K562 (cell line): Measurements from ENCODE around the gene ACTR3. TPM values are rescaled to one million over a fixed set of nuclear protein-coding genes. Genes with fewer than 3 reads are reported as not detected.

Experiments used
- ATAC-seq: fragments of 200-7000 bp; cut with Tn5 transposase; 3 replicates; pipeline ENCODE4 v1.9.1; 2020; ENCODE audit warnings: moderate library complexity
- BruUV-seq: library from RNA; stranded (reverse); fragments of 400-500 nt; replicated peaks from 2 replicates; lab custom pipeline; 2021; lab: Mats Ljungman, UMichigan
- CTCF ChIA-PET: fragments of 300-600 bp; formaldehyde crosslinking; extraction: SDS; loops from one replicate; lab custom pipeline; 2021; ENCODE audit warnings: low intra/inter-chr PET ratio; lab: Yijun Ruan, JAX
- POLR2A ChIA-PET: fragments of 300-600, 350-650 bp; sonication (Branson Sonifier 250); formaldehyde crosslinking; extraction: SDS; loops from one replicate; lab custom pipeline; 2021; ENCODE audit warnings: antibody characterized with exemption, inconsistent platforms; lab: Yijun Ruan, JAX
- DNase-seq, 4 experiments: peaks; one replicate each; pipeline versions ENCODE4 v3.0.0 to v3.0.0-alpha.2; 2011 to 2018; ENCODE audit warnings: low spot score in 3 of 4, mixed read lengths in 3 of 4; ENCODE audit errors: extremely low read depth in 1 of 4
- FAIRE-seq: peaks from 2 replicates; lab custom pipeline; 2011; peaks lifted over from hg19 to GRCh38; lab: Jason Lieb, UNC
- H2AFZ ChIP-seq: 2 replicates; pipeline ENCODE4 v1.6.0; 2011; ENCODE audit warnings: low read depth, low read length, control low read depth, inconsistent platforms
- H3K27ac ChIP-seq: fragments of 200-600 bp; 3 replicates; pipeline ENCODE4 v1.8.0; 2011; ENCODE audit warnings: low read depth, mild to moderate bottlenecking, control low read depth, inconsistent platforms, low read length, moderate library complexity, mixed read lengths; ENCODE audit errors: extremely low read depth
- H3K27me3 ChIP-seq, 2 experiments: fragments of 300-600 bp in 1 of 2; 2 replicates in 1 of 2; 3 replicates in 1 of 2; pipeline versions ENCODE4 v1.6.0 to v1.8.0; 2011; ENCODE audit warnings: inconsistent platforms in 2 of 2, low read length in 2 of 2, mild to moderate bottlenecking in 1 of 2, mixed read lengths in 1 of 2, moderate library complexity in 1 of 2; ENCODE audit not compliant: control insufficient read depth in 2 of 2, insufficient read depth in 2 of 2
- H3K36me3 ChIP-seq: fragments of 300-600 bp; 3 replicates; pipeline ENCODE4 v1.8.0; 2011; ENCODE audit warnings: mild to moderate bottlenecking, low read length, inconsistent platforms; ENCODE audit not compliant: control insufficient read depth, insufficient read depth
- H3K4me1 ChIP-seq, 2 experiments: fragments of 200-600 bp in 1 of 2; replicated peaks in 1 of 2; 2 replicates in 1 of 2; 3 replicates in 1 of 2; pipeline versions ENCODE4 v1.5.1 to v1.8.0; 2011; ENCODE audit warnings: inconsistent platforms in 2 of 2, low read length in 2 of 2, mild to moderate bottlenecking in 1 of 2, mixed read lengths in 1 of 2, moderate library complexity in 1 of 2; ENCODE audit not compliant: control insufficient read depth in 2 of 2, insufficient read depth in 2 of 2
- H3K4me2 ChIP-seq: 2 replicates; pipeline ENCODE4 v1.6.1; 2011; ENCODE audit warnings: low read length, control low read depth, inconsistent platforms, mixed read lengths; ENCODE audit not compliant: insufficient read depth
- H3K4me3 ChIP-seq: fragments of 200-600 bp; sonication (generic), shearing (Covaris generic); 2 replicates; pipeline ENCODE4 v1.5.1; 2016; ENCODE audit warnings: control low read depth, inconsistent platforms
- H3K79me2 ChIP-seq: fragments of 200-600 bp; 3 replicates; pipeline ENCODE4 v1.8.0; 2011; ENCODE audit warnings: low read length, inconsistent platforms; ENCODE audit not compliant: control insufficient read depth, insufficient read depth
- H3K9ac ChIP-seq, 2 experiments: 2 replicates each; pipeline versions ENCODE4 v1.6.0 to v1.6.1; 2011; ENCODE audit warnings: low read depth in 2 of 2, low read length in 2 of 2, control low read depth in 1 of 2, inconsistent platforms in 1 of 2, mild to moderate bottlenecking in 1 of 2, mixed read lengths in 1 of 2; ENCODE audit not compliant: insufficient read depth in 1 of 2
- H3K9me1 ChIP-seq: one replicate; pipeline ENCODE4 v1.6.0; 2011; ENCODE audit warnings: inconsistent platforms, mild to moderate bottlenecking, low read length, moderate library complexity; ENCODE audit not compliant: control insufficient read depth, insufficient read depth
- H3K9me3 ChIP-seq: replicated peaks from 2 replicates; pipeline ENCODE4 v1.5.1; 2011; ENCODE audit warnings: low read depth, low read length, inconsistent platforms; ENCODE audit not compliant: control insufficient read depth, insufficient read depth
- H4K20me1 ChIP-seq: replicated peaks from 2 replicates; pipeline ENCODE4 v1.6.1; 2011; ENCODE audit warnings: low read length, inconsistent platforms, mixed read lengths; ENCODE audit not compliant: control insufficient read depth, insufficient read depth
- BCL6 ChIP-seq: fragments of 250-450 bp; sonication (Bioruptor Pico); IDR thresholded peaks from 2 replicates; pipeline ENCODE4 v1.4.0; 2020
- BRD9 ChIP-seq: fragments of 450-650 bp; IDR thresholded peaks from 2 replicates; pipeline ENCODE4 v1.6.1; 2018; ENCODE audit warnings: low read depth; ENCODE audit not compliant: partially characterized antibody
- CBX1 ChIP-seq: sonication (generic); IDR thresholded peaks from 2 replicates; pipeline ENCODE4 v1.6.1; 2016; ENCODE audit warnings: antibody characterized with exemption, low read depth, mild to moderate bottlenecking
- CC2D1A ChIP-seq: fragments of 450-650 bp; IDR thresholded peaks from 2 replicates; pipeline ENCODE4 v1.6.1; 2017; ENCODE audit warnings: mild to moderate bottlenecking
- CXXC5 ChIP-seq: fragments of 250-450 bp; sonication (Bioruptor Pico); IDR thresholded peaks from 2 replicates; pipeline ENCODE4 v1.8.0; 2022; ENCODE audit warnings: inconsistent platforms, mild to moderate bottlenecking, moderate library complexity
- ESRRA ChIP-seq: fragments of 450-650 bp; IDR thresholded peaks from 2 replicates; pipeline ENCODE4 v1.6.1; 2014; ENCODE audit warnings: low read depth, mild to moderate bottlenecking, moderate library complexity, borderline replicate concordance
- FOSL1 ChIP-seq: fragments of 200-800 bp; sonication (Bioruptor generic); conservative IDR thresholded peaks from 2 replicates; pipeline ENCODE4 v1.6.1; 2016; ENCODE audit warnings: missing genetic modification characterization, missing compliant biosample characterization
- HBP1 ChIP-seq: fragments of 450-650 bp; formaldehyde crosslinking; IDR thresholded peaks from 2 replicates; pipeline ENCODE4 v1.4.0; 2022; ENCODE audit warnings: missing genetic modification characterization
- MED1 ChIP-seq: sonication (generic); formaldehyde crosslinking; IDR thresholded peaks from 2 replicates; pipeline ENCODE4 v1.8.1; 2023; ENCODE audit warnings: missing genetic modification reagents, borderline replicate concordance
- POLR2G ChIP-seq: fragments of 200-400 bp; formaldehyde crosslinking; IDR thresholded peaks from 2 replicates; pipeline ENCODE4 v1.6.1; 2017; ENCODE audit warnings: low read depth, mild to moderate bottlenecking, antibody characterized with exemption, low read length, moderate library complexity
- SP1 ChIP-seq: sonication (generic); formaldehyde crosslinking; IDR thresholded peaks from 2 replicates; pipeline ENCODE4 v1.8.1; 2022; ENCODE audit warnings: mild to moderate bottlenecking, missing genetic modification reagents
- SREBF1 ChIP-seq: fragments of 150-350 bp; IDR thresholded peaks from 2 replicates; pipeline ENCODE4 v1.6.1; 2014; ENCODE audit warnings: antibody characterized with exemption, low read depth, low read length, borderline replicate concordance
- TBL1XR1 ChIP-seq, 2 experiments: IDR thresholded peaks; 2 replicates each; pipeline ENCODE4 v1.6.1; 2012; ENCODE audit warnings: improper control_type of control experiment in 2 of 2, low read length in 2 of 2, mild to moderate bottlenecking in 1 of 2
- TEAD1 ChIP-seq, 2 experiments: fragments of 450-650 bp in 1 of 2; sonication (generic) in 1 of 2; formaldehyde crosslinking; IDR thresholded peaks; 2 replicates each; pipeline versions ENCODE4 v1.4.0 to v1.8.0; 2020 to 2022; ENCODE audit warnings: mild to moderate bottlenecking in 2 of 2, missing genetic modification reagents in 1 of 2
- ZFP91 ChIP-seq: sonication (generic); formaldehyde crosslinking; IDR thresholded peaks from 2 replicates; pipeline ENCODE4 v1.8.0; 2022; ENCODE audit warnings: mild to moderate bottlenecking, missing genetic modification reagents
- ZNF23 ChIP-seq: fragments of 250-450 bp; sonication (Bioruptor Pico); IDR thresholded peaks from 2 replicates; pipeline ENCODE4 v1.4.0; 2020; ENCODE audit warnings: mild to moderate bottlenecking
- WGBS: fragments of 100-300 bp; shearing (Covaris generic); methylation state at CpG from one replicate; pipeline ENCODE4 v1.1.6; 2016; ENCODE audit warnings: low coverage, mixed read lengths; ENCODE audit not compliant: insufficient coverage; ENCODE audit errors: missing lambda C conversion rate; 5-methylcytosine and 5-hydroxymethylcytosine counted together
- in situ Hi-C: fragments of 300-500 bp; cut with MboI; formaldehyde crosslinking; loops from 4 replicates; pipeline ENCODE4 v1.15.0; 2018; ENCODE audit warnings: inconsistent platforms, mixed read lengths
- intact Hi-C: fragments of 100-400 bp; cut with micrococcal nuclease; formaldehyde crosslinking; loops from 2 replicates; pipeline ENCODE4 v1.14.2; 2022
- polyA plus RNA-seq, 8 experiments: library from polyadenylated mRNA; depleted of rRNA in 4 of 8; stranded (reverse) in 5 of 8; unstranded in 3 of 8; fragments of >200 nt; fragmentation: Nextera tagmentation in 2 of 8; fragmentation: Illumina TruSeq in 1 of 8; extraction: Ambion mirVana in 2 of 8; extraction: Trizol in 1 of 8; gene quantifications; 2 replicates each; pipeline versions ENCODE4 v1.2.1 to v1.2.3, GENCODE V29; 2011 to 2014; ENCODE audit warnings: inconsistent platforms in 1 of 8, missing spikeins in 1 of 8
- total RNA-seq, 7 experiments: library from RNA; depleted of rRNA in 6 of 7; stranded (reverse); fragments of >200 nt in 6 of 7; fragmentation: Illumina TruSeq in 2 of 7; extraction: Trizol in 2 of 7; gene quantifications; 2 replicates each; pipeline versions ENCODE4 v1.2.1 to v1.2.3, GENCODE V29; 2011 to 2021; ENCODE audit warnings: low replicate concordance in 1 of 7
- TF ChIP-seq, protein P1 (sequence below): sonication (generic); formaldehyde crosslinking; IDR thresholded peaks from 2 replicates; pipeline ENCODE4 v1.5.0; 2020; ENCODE audit warnings: missing genetic modification reagents

Gene ACTR3
- total and polyA plus RNA-seq, 9 of the 15 experiments (the other 6 are each of a cell fraction or from before 2014, with no cell fraction given) = 49.0 to 354 (median 249) TPM

- in situ Hi-C loops (no loop called here), intact Hi-C loops (no loop called here)
- DNase-seq (peak in 3 of 4 experiments; percentile 24 to 52 (median 45)), FAIRE-seq (no peak), ATAC-seq (no peak)
- ChIA-PET CTCF (no interaction called here), POLR2A (interaction anchor here (1.0 kb wide), 1 partner anchor 12 kb away, joined by 3 read pairs; no protein-coding TSS in a partner anchor)
- Histone ChIP-seq H3K36me3 (no peaks in the 10 kb centered on the region), H3K27ac (no peak overlapping the region), H3K9me1 (no peaks in the 10 kb centered on the region), H3K4me2 (no peak overlapping the region), H3K4me1 (no peaks in the 10 kb centered on the region), H3K79me2 (no peaks in the 10 kb centered on the region), H3K4me3 (no peak overlapping the region), H3K9me3 (peaks cover 5% of the 10 kb centered on the region; the same call in 1 of the 2 replicates), H3K9ac (no peak overlapping the region), H4K20me1 (no peaks in the 10 kb centered on the region), H2AFZ (no peak overlapping the region), H3K27me3 (no peaks in the 10 kb centered on the region)
- BruUV-seq = no TSS peak
- WGBS = 96% methylated on average over 17 of the region's 93 CpGs
- TF ChIP-seq SP1 (CRISPR knock-in tag) (0 out of 2 replicates have a peak, but pooled peaks have one; percentile 30), CBX1 (peak; percentile 75; the same call in 1 of the 2 replicates), ZFP91 (CRISPR knock-in tag) (no peak), TEAD1 (CRISPR knock-in tag; IDR thresholded peaks at IDR 0.05) (0 out of 4 replicates have a peak, but pooled peaks of 1 of the 2 experiments have one; percentile 21), CXXC5 (CRISPR knock-in tag) (no peak), BCL6 (CRISPR knock-in tag) (no peak), POLR2G (peak; percentile 41), FOSL1 (tag) (no peak), SREBF1 (no peak), HBP1 (CRISPR knock-in tag) (no peak), ESRRA (no peak), CC2D1A (peak; percentile 31; the same call in 1 of the 2 replicates), MED1 (no peak), ZNF23 (no peak), TBL1XR1 (IDR thresholded peaks at IDR 0.05; ENCODE audit: low read length in 2 of 2) (no peak), BRD9 (no peak)
- TF ChIP-seq, protein P1, sequence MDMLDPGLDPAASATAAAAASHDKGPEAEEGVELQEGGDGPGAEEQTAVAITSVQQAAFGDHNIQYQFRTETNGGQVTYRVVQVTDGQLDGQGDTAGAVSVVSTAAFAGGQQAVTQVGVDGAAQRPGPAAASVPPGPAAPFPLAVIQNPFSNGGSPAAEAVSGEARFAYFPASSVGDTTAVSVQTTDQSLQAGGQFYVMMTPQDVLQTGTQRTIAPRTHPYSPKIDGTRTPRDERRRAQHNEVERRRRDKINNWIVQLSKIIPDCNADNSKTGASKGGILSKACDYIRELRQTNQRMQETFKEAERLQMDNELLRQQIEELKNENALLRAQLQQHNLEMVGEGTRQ (CRISPR knock-in tag) = no peak
Measured at GRCh38 chr2:113979191-113980128, 89.6 kb downstream of the ACTR3 start.
